Purkinje cell (primary cell): ENCODE results near the gene TAS2R43. TPM values are rescaled to one million over a fixed set of nuclear protein-coding genes. Genes with fewer than 3 reads are reported as not detected.

Experiments used
- polyA plus RNA-seq: library from polyadenylated mRNA; unstranded; fragments of >200 nt; fragmentation: Nextera tagmentation; gene quantifications from 2 replicates; pipeline ENCODE4 v1.2.1, GENCODE V29; 2014

TAS2R43 gene
- not detected in 2 replicates for polyA plus RNA-seq

GRCh38 chr12:11092128-11092527, at the start of gene TAS2R43:
Gene TAS2R43 (minus strand): TSS chr12:11092313. CDS start chr12:11092229, 84 bp downstream.

GRCh38 chr12:11134305-11134704, 42.2 kb upstream of the TAS2R43 start, which contains the start of gene TAS2R30:
Gene TAS2R30 (minus strand): TSS chr12:11134644. CDS start chr12:11134244, 400 bp downstream.

GRCh38 chr12:11062194-11062593, 29.9 kb downstream of the TAS2R43 start, which contains the start of gene TAS2R46:
Gene TAS2R46 (minus strand): TSS chr12:11062294. CDS start chr12:11062294, 0 bp downstream.

Other genes starting within 250 kb of the TAS2R43 start
- gene PRR4, start 242.8 kb downstream of the TAS2R43 start, polyA plus RNA-seq: 17.7 and 22.1 TPM in 2 replicates
- gene PRH1, start 208.1 kb downstream of the TAS2R43 start, polyA plus RNA-seq: 31.6 and 47.9 TPM in 2 replicates
- gene TAS2R13, start 182.8 kb downstream of the TAS2R43 start, polyA plus RNA-seq: 0.20 and 0.54 TPM in 2 replicates
- not detected in 2 replicates for gene PRH2, start 163.1 kb downstream of the TAS2R43 start, polyA plus RNA-seq
- 10.0 and 17.3 TPM in 2 replicates for gene TAS2R14, start 153.1 kb downstream of the TAS2R43 start, polyA plus RNA-seq
- gene TAS2R50, start 105.4 kb downstream of the TAS2R43 start, polyA plus RNA-seq: not detected in 2 replicates
- gene TAS2R20, start 94.0 kb downstream of the TAS2R43 start, polyA plus RNA-seq: 0.87 TPM in 1 of 2 replicates, not detected in the other
- gene TAS2R19, start 69.7 kb downstream of the TAS2R43 start, polyA plus RNA-seq: 0.81 and 2.3 TPM in 2 replicates
- gene TAS2R31, start 60.9 kb downstream of the TAS2R43 start, polyA plus RNA-seq: not detected in 2 replicates
- 2.0 TPM in 1 of 2 replicates, not detected in the other for gene TAS2R46, start 30.0 kb downstream of the TAS2R43 start, polyA plus RNA-seq
- gene TAS2R30, start 42.3 kb upstream of the TAS2R43 start, polyA plus RNA-seq: 0.32 and 0.52 TPM in 2 replicates
- gene SMIM10L1, start 78.9 kb upstream of the TAS2R43 start, polyA plus RNA-seq: 17.9 and 18.2 TPM in 2 replicates
- not detected in 2 replicates for gene TAS2R42, start 94.6 kb upstream of the TAS2R43 start, polyA plus RNA-seq
- not detected in 2 replicates for gene PRB3, start 177.4 kb upstream of the TAS2R43 start, polyA plus RNA-seq
- not detected in 2 replicates for gene PRB4, start 218.1 kb upstream of the TAS2R43 start, polyA plus RNA-seq